T-helper 1 cell treated with Interleukin-12 subunit alpha and Interleukin-12 subunit beta and Interleukin-4 antibody, amounts not matched to agents 30 μg/mL and 1 μg/mL, for 36 hours (primary cell): ENCODE measurements around the gene LRSAM1.
A peak's percentile ranks its signal among the peaks of the same experiment; 100 is the strongest.

Experiments used
- H3K27ac Mint-ChIP-seq: one replicate; pipeline ENCODE4 v1.8.0; 2021; ENCODE audit warnings: mild to moderate bottlenecking, mixed read lengths
- H3K27me3 Mint-ChIP-seq: one replicate; pipeline ENCODE4 v1.8.0; 2021; ENCODE audit warnings: low read depth, mixed read lengths
- H3K36me3 Mint-ChIP-seq: one replicate; pipeline ENCODE4 v1.8.0; 2021; ENCODE audit warnings: low read depth, mixed read lengths
- H3K4me1 Mint-ChIP-seq: one replicate; pipeline ENCODE4 v1.8.0; 2021; ENCODE audit warnings: low read depth, mixed read lengths
- H3K4me3 Mint-ChIP-seq: one replicate; pipeline ENCODE4 v1.8.0; 2021; ENCODE audit warnings: mild to moderate bottlenecking, moderate library complexity, mixed read lengths
- H3K9me3 Mint-ChIP-seq: one replicate; pipeline ENCODE4 v1.8.0; 2021; ENCODE audit warnings: mixed read lengths

LRSAM1 gene

DNA sequence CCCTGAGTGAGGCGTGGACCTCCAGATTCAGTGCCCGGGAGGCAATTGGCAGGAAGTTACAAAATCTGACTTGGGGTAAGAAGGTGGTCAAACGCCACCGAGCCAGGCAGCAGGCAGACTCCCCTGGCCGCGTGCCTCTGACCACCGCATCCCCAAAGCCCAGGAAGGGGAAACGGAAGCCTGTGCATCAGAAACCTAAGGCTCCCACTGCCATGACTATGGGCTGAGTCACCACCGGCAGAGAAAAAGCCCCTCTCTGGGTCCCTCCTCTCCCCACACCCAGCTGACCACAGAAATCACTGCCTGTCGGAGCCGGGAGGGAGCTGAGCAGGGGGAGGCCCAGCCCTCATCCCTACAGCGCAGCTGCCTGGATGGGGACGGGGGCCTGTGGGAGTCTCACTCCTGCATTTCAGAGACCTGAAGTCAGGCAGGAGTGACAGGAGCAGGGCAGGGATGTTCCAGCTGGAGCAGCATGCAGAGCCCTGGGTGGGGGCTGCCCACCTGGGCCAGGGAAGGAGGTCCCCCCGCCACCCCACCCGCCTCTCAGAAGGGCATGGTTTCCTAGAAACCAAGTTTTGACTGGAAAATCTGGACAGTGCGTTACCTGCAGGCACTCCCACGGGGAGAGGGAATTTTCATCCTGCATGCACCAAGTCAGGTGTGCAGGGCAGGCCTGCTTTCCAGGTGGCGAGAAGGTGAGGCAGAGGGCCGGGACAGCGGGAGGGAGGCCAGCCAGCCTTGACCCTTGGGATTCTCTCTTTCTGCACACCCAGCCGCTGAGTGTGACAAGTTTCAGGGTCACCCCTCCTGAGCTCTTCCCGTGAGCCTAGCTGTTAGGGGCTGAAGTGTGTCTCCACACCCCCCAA is 68.2 kb downstream of the LRSAM1 start:
- peak overlapping the region; percentile 77 for H3K27ac Mint-ChIP-seq
- H3K4me3 Mint-ChIP-seq = no peak overlapping the region
- peaks cover 39% of the 10 kb centered on the region for H3K36me3 Mint-ChIP-seq
- H3K9me3 Mint-ChIP-seq = peaks cover 13% of the 10 kb centered on the region
- no peaks in the 10 kb centered on the region for H3K27me3 Mint-ChIP-seq
- H3K4me1 Mint-ChIP-seq = peaks cover 2% of the 10 kb centered on the region

DNA sequence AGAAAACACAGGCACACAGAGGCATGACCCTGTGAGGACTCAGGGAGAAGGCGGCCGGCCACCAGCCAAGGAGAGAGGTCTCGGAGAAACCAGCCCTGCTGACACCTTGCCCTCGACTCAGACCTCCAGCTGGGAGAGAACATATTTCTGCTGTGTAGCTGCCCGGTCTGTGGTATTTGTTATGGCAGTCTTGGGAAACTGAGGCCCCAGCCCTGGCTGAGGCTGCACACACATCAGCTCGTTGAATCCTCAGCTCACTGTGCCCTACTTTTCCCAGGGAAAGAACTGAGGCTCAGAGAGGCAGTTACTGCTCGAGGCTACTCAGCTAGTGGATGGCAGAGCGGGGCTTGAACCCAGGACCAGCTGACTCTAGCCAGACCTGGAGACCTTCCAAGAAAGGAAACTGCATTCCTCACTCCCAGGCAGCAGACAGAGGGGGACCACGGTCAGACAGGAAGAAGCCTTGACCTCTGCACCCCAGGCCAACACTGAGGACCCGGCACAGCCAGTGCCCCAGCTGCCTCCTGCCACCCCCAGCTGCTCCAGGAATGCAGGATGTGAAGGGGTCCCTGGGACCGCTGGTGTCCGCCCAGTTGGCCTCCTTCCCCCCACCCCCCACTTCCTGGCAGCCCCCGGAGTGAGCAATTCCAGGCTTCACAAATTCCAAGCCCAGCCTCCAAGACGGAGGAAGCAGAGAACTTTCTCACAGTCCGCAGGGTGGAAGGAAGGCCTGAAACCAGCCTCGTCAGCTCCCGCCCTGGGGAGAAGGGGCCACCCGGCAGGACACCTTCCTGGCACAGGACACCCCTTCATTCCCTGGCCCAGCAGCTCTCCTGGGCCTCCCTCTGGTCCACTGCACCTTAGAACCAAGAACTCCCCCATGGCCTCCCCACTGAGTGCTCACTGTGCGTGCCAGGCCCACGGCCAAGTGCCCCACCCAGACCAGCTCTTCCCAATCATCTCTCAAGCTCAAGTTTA is 69.9 kb downstream of the LRSAM1 start:
- Mint-ChIP-seq H3K27ac (no peak overlapping the region), H3K4me1 (peaks cover 2% of the 10 kb centered on the region), H3K9me3 (peaks cover 26% of the 10 kb centered on the region), H3K4me3 (no peak overlapping the region), H3K27me3 (no peaks in the 10 kb centered on the region), H3K36me3 (peaks cover 52% of the 10 kb centered on the region)

DNA sequence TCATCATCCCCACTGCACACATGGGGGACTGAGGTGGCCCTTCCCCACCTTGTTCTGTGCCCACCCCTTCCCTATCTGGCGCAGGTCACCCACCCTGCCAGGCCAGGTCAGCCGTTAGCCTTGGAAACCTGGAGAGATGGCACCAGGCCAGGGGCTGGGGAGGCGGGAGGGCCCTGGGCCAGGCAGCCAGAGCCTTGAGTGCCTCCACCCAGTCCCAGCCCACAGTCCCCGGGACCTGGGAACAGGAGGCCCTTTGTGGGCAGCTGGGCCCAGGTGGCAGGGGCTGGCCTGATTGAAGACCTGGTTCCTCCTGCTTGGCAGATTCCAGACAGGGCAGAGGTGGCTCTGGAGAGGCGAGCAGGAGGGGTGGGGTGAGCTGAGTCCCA is 70.6 kb downstream of the LRSAM1 start:
- H3K4me1 Mint-ChIP-seq = peaks cover 2% of the 10 kb centered on the region
- H3K4me3 Mint-ChIP-seq = no peak overlapping the region
- peaks cover 55% of the 10 kb centered on the region for H3K36me3 Mint-ChIP-seq
- no peak overlapping the region for H3K27ac Mint-ChIP-seq
- H3K27me3 Mint-ChIP-seq = no peaks in the 10 kb centered on the region
- H3K9me3 Mint-ChIP-seq = peaks cover 31% of the 10 kb centered on the region

DNA sequence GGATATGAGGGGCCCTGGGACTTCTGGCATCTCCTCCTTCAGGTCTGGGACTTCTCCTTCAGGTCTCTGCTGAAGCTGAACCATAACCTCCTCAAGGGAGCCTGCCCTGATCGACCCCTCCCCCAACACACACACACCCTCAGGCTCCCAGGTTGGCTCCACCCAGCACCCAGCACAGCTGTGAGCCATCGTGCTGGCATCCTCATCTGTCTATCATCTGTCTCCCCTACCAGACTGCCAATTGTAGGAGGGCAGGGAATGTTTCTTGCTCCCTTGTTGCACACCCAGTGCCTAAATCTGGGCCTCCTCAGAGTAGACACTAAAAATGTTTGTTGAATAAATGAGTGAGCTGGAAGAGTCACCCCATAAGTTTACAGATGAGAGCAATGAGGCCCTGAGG is 71.4 kb downstream of the LRSAM1 start:
- Mint-ChIP-seq H3K4me3 (no peak overlapping the region), H3K9me3 (peaks cover 31% of the 10 kb centered on the region), H3K27ac (no peak overlapping the region)

DNA sequence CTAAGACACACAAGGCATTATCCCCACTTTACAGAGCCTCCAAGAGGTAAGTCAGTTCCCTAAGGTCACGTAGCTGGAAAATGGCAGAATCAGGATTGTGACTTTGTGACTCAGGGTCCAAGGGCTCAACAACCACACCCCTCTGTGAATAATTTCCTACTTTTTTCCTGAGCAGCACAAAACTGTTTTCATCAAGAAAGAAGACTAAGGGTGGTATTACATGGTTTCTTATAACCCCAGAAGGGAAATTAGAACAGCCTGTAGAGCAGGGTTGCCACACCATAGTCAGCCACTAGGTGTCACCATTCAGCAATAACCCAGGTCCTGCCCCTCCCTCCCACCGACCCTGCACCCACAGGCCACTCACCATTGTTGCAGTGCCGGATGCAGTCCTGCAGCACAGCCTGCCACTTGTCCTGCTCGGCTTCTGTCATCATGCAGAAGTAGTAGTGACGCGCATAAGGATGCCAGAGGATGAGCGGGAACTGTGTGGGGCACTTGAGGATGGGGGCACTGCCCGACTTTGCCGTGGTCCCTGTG is 72.1 kb downstream of the LRSAM1 start:
- peaks cover 2% of the 10 kb centered on the region for H3K4me1 Mint-ChIP-seq
- no peaks in the 10 kb centered on the region for H3K27me3 Mint-ChIP-seq
- H3K4me3 Mint-ChIP-seq = no peak overlapping the region
- peaks cover 31% of the 10 kb centered on the region for H3K9me3 Mint-ChIP-seq
- H3K27ac Mint-ChIP-seq = no peak overlapping the region
- H3K36me3 Mint-ChIP-seq = peaks cover 53% of the 10 kb centered on the region

More for the DNA sequence above, 71.4 kb downstream of the LRSAM1 start:
- no peaks in the 10 kb centered on the region for H3K27me3 Mint-ChIP-seq
- peaks cover 2% of the 10 kb centered on the region for H3K4me1 Mint-ChIP-seq
- H3K36me3 Mint-ChIP-seq = peaks cover 52% of the 10 kb centered on the region

DNA sequence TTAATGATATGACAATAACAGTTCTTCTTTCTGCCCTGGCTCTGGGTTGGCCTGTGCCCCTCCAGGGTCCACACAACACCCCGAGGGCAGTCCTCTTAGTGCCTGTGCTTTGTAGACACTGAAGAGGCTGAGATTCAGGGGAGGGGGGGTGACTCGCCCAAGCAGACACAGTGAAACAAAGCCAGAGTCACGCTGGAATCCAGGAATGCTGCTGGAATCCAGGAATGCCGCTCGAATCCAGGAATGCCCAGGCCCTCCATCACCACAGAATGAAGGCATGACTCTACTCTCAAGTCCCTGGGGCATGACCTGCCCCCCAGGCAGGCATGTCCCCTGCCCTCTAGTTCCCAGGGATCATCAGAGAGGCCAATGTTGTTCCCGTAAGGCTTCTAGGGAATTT is 73.1 kb downstream of the LRSAM1 start:
- H3K4me3 Mint-ChIP-seq = no peak overlapping the region
- peaks cover 52% of the 10 kb centered on the region for H3K36me3 Mint-ChIP-seq
- H3K27ac Mint-ChIP-seq = no peak overlapping the region

DNA sequence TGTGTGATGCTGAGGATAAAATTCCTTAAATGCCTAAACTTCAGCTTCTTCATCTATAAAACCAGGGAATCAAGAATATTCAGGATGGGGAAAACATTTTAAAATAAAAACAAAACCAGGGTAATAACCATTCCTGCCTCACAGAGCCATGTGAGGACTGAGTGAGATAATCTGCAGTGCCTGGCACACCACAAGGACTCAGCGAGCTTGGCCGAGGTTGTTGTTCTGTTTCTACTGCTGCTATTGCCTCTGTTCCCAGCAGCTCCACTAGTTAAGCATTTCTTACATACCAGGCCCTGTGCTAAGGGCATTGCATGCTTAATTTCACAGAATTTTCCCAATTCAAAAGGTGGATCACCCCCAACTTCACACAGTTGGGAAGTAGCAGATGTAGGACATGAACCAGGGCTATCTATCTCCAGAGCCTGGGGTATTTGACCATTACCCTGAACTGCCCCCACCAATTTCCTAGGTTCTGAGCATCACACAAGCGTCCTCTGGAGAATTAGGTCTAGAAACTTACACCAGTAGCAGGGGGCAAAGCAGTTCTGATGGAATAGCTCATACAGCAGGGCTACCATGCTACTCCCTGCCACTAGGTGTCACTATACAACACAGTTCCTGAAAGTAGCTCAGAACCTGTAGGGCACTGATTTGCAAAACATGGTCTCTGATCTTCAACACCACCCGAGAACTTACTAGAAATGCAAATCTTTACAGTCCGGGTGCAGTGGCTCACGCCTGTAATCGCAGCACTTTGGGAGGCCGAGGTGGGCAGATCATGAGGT is 74.3 kb downstream of the LRSAM1 start:
- no peaks in the 10 kb centered on the region for H3K4me1 Mint-ChIP-seq
- H3K4me3 Mint-ChIP-seq = no peak overlapping the region
- no peaks in the 10 kb centered on the region for H3K27me3 Mint-ChIP-seq
- peaks cover 53% of the 10 kb centered on the region for H3K36me3 Mint-ChIP-seq
- H3K27ac Mint-ChIP-seq = no peak overlapping the region
- peaks cover 31% of the 10 kb centered on the region for H3K9me3 Mint-ChIP-seq

More for the DNA sequence above, 73.1 kb downstream of the LRSAM1 start:
- H3K27me3 Mint-ChIP-seq = no peaks in the 10 kb centered on the region
- peaks cover 31% of the 10 kb centered on the region for H3K9me3 Mint-ChIP-seq
- no peaks in the 10 kb centered on the region for H3K4me1 Mint-ChIP-seq

DNA sequence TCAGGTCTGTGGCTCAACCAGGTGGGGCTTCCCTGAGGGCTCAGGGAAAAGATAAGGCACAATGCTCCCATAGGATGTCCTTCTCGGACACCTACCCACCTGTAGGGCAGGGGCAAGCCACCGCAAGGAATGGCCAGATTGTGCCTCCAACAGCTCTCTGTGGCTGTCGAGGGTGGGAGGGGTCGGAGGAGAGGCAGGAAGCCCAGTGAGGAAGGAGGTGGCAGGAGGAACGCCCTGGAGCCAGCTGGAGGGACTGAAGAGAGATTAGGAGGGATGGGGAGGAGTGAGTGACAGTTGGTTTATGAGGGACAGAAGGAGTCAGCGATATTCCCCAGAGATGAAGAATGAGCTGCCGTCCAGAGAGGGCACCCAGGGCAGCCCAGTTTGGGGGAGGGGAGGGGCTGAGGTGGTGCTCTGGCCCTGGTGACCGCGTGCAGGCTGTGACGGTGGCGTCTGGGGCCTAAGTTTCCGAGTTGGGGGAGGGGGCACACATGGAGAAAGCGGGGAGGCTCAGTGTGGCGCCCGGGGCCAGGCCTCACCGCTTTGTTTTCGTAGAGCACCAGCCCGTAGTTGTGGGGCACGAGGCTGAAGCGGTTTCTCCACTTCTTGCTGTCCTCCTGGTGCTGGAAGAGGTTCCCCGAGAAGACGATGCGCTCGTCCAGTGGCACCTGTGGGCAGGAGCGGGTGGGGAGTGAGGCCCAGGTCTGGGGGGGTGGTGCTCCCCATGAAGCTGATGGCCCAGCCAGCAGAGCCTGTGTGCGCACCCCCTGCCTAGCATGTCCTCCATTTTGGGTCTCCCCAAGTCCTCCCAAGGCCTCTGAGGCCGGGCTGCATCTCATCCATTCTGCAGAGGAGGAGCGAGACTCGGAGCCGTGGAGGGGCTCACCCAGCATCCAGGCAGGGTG is 75.6 kb downstream of the LRSAM1 start:
- H3K27me3 Mint-ChIP-seq = no peaks in the 10 kb centered on the region
- peaks cover 31% of the 10 kb centered on the region for H3K9me3 Mint-ChIP-seq
- H3K27ac Mint-ChIP-seq = no peak overlapping the region
- H3K36me3 Mint-ChIP-seq = peaks cover 50% of the 10 kb centered on the region
- no peaks in the 10 kb centered on the region for H3K4me1 Mint-ChIP-seq
- no peak overlapping the region for H3K4me3 Mint-ChIP-seq

DNA sequence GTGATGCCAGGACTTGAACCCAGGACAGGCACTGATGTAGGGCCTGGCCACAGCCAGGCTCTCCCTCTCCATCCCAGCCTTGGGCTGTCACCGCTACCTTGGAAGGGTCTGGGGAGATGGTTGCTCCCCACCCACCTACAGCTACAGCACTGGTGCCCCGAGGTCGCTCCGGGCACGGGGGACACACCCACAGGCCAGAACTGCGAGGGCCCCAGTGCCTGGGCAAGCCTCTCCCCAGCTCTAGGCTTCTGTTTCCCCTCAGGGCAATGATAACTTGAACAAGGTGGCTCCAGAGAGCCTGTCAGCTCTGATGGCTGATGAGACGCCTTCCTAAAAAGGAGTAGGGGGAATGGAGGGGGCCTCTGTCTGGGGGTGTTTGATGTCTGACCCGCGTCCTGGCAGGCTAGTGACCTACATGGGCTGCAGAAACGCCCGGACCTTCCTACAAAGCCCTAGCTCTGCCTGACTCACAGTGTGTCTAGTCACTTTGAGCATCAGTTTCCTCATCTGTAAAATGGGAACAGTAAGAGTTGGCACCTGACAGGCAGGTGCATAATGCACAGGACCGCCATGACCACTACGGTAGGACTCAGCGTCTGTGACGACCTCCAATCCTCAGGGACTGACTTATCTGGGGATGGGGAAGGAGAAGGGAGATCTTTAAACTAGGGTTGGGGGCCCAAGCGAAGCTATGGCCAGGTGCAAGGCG is 76.4 kb downstream of the LRSAM1 start:
- H3K4me3 Mint-ChIP-seq = no peak overlapping the region
- H3K27ac Mint-ChIP-seq = no peak overlapping the region
- H3K9me3 Mint-ChIP-seq = peaks cover 29% of the 10 kb centered on the region
- no peaks in the 10 kb centered on the region for H3K27me3 Mint-ChIP-seq
- no peaks in the 10 kb centered on the region for H3K4me1 Mint-ChIP-seq
- peaks cover 48% of the 10 kb centered on the region for H3K36me3 Mint-ChIP-seq

DNA sequence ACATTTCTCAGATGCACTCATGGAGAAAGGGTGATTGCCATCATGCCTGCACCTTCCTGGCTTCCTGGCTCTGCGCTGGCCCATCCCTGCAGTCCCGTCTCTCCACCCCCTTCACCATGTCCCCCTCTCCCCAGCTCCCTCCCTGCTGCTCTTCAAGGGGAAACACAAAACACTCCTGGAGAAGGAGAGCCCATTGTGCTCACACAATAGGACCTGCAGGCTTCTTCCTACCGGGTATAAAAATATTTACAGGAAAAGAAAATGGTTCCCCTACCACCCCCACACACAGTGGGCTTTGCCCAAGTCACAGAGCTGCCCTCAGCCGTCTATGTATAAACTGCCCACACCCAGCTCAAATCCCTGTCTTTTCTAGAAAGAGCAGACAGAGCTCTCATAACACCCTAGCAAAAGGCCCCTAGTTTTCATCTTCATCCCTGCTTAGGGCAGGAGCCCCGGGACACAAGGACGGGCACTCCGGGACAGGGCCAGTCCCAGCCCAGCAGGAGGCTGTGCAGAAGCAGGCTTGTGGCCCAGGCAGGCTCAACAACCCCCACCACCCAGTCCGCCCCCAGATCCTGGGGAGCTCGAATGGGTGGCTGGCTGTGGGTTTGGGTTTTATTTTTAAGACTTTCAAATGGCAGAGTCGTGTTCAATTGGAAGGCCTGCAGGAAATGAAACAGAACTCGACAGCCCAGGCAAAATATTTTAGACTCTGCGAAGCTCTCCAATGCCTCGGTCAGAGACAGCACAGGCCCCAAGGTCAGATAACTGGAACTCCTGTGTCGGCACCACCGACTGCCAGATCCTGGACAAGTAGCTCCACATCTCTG is 77.3 kb downstream of the LRSAM1 start:
- no peaks in the 10 kb centered on the region for H3K4me1 Mint-ChIP-seq
- H3K27ac Mint-ChIP-seq = no peak overlapping the region
- peaks cover 23% of the 10 kb centered on the region for H3K9me3 Mint-ChIP-seq
- peaks cover 40% of the 10 kb centered on the region for H3K36me3 Mint-ChIP-seq
- no peaks in the 10 kb centered on the region for H3K27me3 Mint-ChIP-seq
- no peak overlapping the region for H3K4me3 Mint-ChIP-seq

DNA sequence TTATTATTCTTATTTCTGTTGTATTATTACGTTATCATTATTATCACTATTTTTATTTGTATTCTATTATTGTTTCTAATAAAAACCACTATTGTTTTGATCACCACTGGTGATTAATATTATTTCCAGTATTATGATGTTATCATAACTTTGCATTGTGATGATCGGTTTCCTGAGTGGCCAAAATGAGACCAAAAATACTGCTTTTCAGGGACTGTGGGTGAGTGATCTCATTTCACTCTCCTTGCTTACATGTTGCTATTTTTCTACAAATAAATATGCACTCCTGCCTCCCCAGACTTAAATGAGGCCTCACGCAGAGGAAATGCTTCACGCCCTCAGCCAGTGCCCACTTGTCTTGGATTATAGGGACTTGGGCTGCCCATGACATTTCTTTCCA is 78.4 kb downstream of the LRSAM1 start:
- peaks cover 16% of the 10 kb centered on the region for H3K9me3 Mint-ChIP-seq
- H3K27ac Mint-ChIP-seq = no peak overlapping the region

More for the DNA sequence above, 78.4 kb downstream of the LRSAM1 start:
- H3K27me3 Mint-ChIP-seq = no peaks in the 10 kb centered on the region
- no peak overlapping the region for H3K4me3 Mint-ChIP-seq
- H3K36me3 Mint-ChIP-seq = peaks cover 31% of the 10 kb centered on the region
- H3K4me1 Mint-ChIP-seq = no peaks in the 10 kb centered on the region
